B cell (primary cell): Measurements from ENCODE around the gene C11orf86. TPM values are rescaled to one million over a fixed set of nuclear protein-coding genes. Genes with fewer than 3 reads are reported as not detected.

Experiments
- ATAC-seq: fragments of 200-7000 bp; cut with Tn5 transposase; one replicate; pipeline ENCODE4 v1.10.0; 2021; ENCODE audit warnings: low read depth, mild to moderate bottlenecking, moderate number of reproducible peaks, moderate library complexity
- CTCF ChIA-PET: fragments of 350-600 bp; sonication (Branson Sonifier 250); formaldehyde crosslinking; loops from one replicate; lab custom pipeline; 2021; ENCODE audit warnings: antibody characterized with exemption, inconsistent platforms; lab: Charles Lee
- POLR2A ChIA-PET: fragments of 350-600 bp; sonication (Branson Sonifier 250); formaldehyde crosslinking; loops from one replicate; lab custom pipeline; 2021; ENCODE audit warnings: antibody characterized with exemption; lab: Charles Lee
- DNase-seq: peaks from one replicate; pipeline ENCODE4 v3.0.0; 2013
- H2AFZ ChIP-seq: 2 replicates; pipeline ENCODE4 v1.6.1; 2012; ENCODE audit warnings: mild to moderate bottlenecking, low read depth, low read length; ENCODE audit not compliant: insufficient read depth, poor library complexity, severe bottlenecking
- H3K27ac ChIP-seq, 2 donors: 1 replicate in 1 of 2; 2 replicates in 1 of 2; pipeline ENCODE4 v1.5.1; 2012 to 2013; ENCODE audit warnings: low read length in 2 of 2, mild to moderate bottlenecking in 2 of 2, moderate library complexity in 1 of 2
- H3K27me3 ChIP-seq, 4 experiments: fragments of 200-600 bp in 1 of 4; sonication (generic) in 1 of 4; replicated peaks in 1 of 4; 1 replicate in 2 of 4; 2 replicates in 2 of 4; pipeline versions ENCODE4 v1.6.1 to v1.7.0; 2013 to 2016; ENCODE audit warnings: low read length in 3 of 4, mild to moderate bottlenecking in 2 of 4, mixed read lengths in 1 of 4, moderate library complexity in 1 of 4; ENCODE audit not compliant: insufficient read depth in 4 of 4, control insufficient read depth in 3 of 4; ENCODE audit errors: control extremely low read depth in 1 of 4
- H3K36me3 ChIP-seq, 2 experiments: replicated peaks in 1 of 2; 1 replicate in 1 of 2; 2 replicates in 1 of 2; pipeline versions ENCODE4 v1.6.1 to v1.7.1; 2013; ENCODE audit warnings: low read length in 1 of 2; ENCODE audit not compliant: insufficient read depth in 2 of 2, control insufficient read depth in 1 of 2; ENCODE audit errors: control extremely low read depth in 1 of 2, extremely low read depth in 1 of 2
- H3K4me1 ChIP-seq, 2 donors: fragments of 200-600 bp in 1 of 2; sonication (generic) in 1 of 2; 1 replicate in 1 of 2; 2 replicates in 1 of 2; pipeline versions ENCODE4 v1.5.1 to v1.6.1; 2013 to 2017; ENCODE audit warnings: low read length in 2 of 2; ENCODE audit not compliant: control insufficient read depth in 2 of 2, insufficient read depth in 2 of 2
- H3K4me2 ChIP-seq: replicated peaks from 2 replicates; pipeline ENCODE3; 2012; ENCODE audit warnings: mild to moderate bottlenecking, low read depth, low read length; ENCODE audit not compliant: poor library complexity, severe bottlenecking
- H3K4me3 ChIP-seq, 5 experiments: fragments of 200-600 bp in 1 of 5; sonication (generic) in 1 of 5; 1 replicate in 3 of 5; 2 replicates in 2 of 5; pipeline versions ENCODE4 v1.5.1 to v1.7.0; 2011 to 2016; ENCODE audit warnings: low read length in 4 of 5, mild to moderate bottlenecking in 4 of 5, low read depth in 2 of 5, control low read depth in 1 of 5, moderate library complexity in 1 of 5; ENCODE audit not compliant: insufficient read depth in 1 of 5; ENCODE audit errors: control extremely low read depth in 1 of 5, extremely low read depth in 1 of 5
- H3K79me2 ChIP-seq: fragments of 200-600 bp; sonication (generic); one replicate; pipeline ENCODE4 v1.6.0; 2016; ENCODE audit warnings: low read length; ENCODE audit not compliant: control insufficient read depth, insufficient read depth
- H3K9ac ChIP-seq: fragments of 200-600 bp; sonication (generic); 2 replicates; pipeline ENCODE4 v1.6.1; 2017; ENCODE audit warnings: mild to moderate bottlenecking, low read length, moderate library complexity
- H3K9me3 ChIP-seq, 3 donors: one replicate each; pipeline versions ENCODE4 v1.6.1 to v1.7.1; 2013; ENCODE audit warnings: low read length in 2 of 3; ENCODE audit not compliant: control insufficient read depth in 2 of 3, insufficient read depth in 1 of 3; ENCODE audit errors: control extremely low read depth in 1 of 3
- H4K20me1 ChIP-seq: 2 replicates; pipeline ENCODE4 v1.6.0; 2012; ENCODE audit warnings: mild to moderate bottlenecking, low read length; ENCODE audit not compliant: insufficient read depth, control insufficient read depth, poor library complexity, severe bottlenecking
- H3K27ac Mint-ChIP-seq: one replicate; pipeline ENCODE4 v1.8.0; 2021; ENCODE audit warnings: mixed read lengths
- H3K27me3 Mint-ChIP-seq: one replicate; pipeline ENCODE4 v1.8.0; 2021; ENCODE audit warnings: mixed read lengths
- H3K4me1 Mint-ChIP-seq: one replicate; pipeline ENCODE4 v1.8.0; 2021; ENCODE audit warnings: mixed read lengths
- H3K4me3 Mint-ChIP-seq: one replicate; pipeline ENCODE4 v1.8.0; 2021; ENCODE audit warnings: mixed read lengths
- H3K9me3 Mint-ChIP-seq: one replicate; pipeline ENCODE4 v1.8.0; 2022; ENCODE audit warnings: mixed read lengths; ENCODE audit not compliant: insufficient read depth
- EZH2 ChIP-seq: IDR thresholded peaks from 2 replicates; pipeline ENCODE4 v1.6.1; 2012; ENCODE audit warnings: borderline replicate concordance, low read depth, mild to moderate bottlenecking, moderate library complexity, low read length; ENCODE audit not compliant: insufficient read depth, poor library complexity, severe bottlenecking
- WGBS: methylation state at CpG from one replicate; pipeline ENCODE4 v1.1.5; 2013; ENCODE audit warnings: missing lambda C conversion rate; ENCODE audit not compliant: insufficient coverage; 5-methylcytosine and 5-hydroxymethylcytosine counted together
- intact Hi-C: fragments of 100-400 bp; cut with micrococcal nuclease; formaldehyde crosslinking; loops from one replicate; pipeline ENCODE4 v1.10.0; 2022
- polyA plus RNA-seq: library from polyadenylated mRNA; depleted of rRNA; stranded (reverse); fragments of >200 nt; gene quantifications from 2 replicates; pipeline ENCODE4 v1.2.3, GENCODE V29; 2012
- total RNA-seq, 2 donors: library from RNA; stranded (reverse); fragments of 120-200 nt in 1 of 2; gene quantifications; 1 replicate in 1 of 2; 2 replicates in 1 of 2; pipeline versions ENCODE4 v1.2.3 to v1.2.4, GENCODE V29; 2013 to 2022
- TF ChIP-seq, protein P1 (sequence below): fragments of 200-600 bp; IDR thresholded peaks from one replicate; pipeline ENCODE4 v1.8.0; 2022; ENCODE audit warnings: antibody characterized with exemption, mild to moderate bottlenecking

Gene C11orf86
- total and polyA plus RNA-seq, 2 donors (not counting 1 experiment from before 2014, with no cell fraction given) = not detected

DNA sequence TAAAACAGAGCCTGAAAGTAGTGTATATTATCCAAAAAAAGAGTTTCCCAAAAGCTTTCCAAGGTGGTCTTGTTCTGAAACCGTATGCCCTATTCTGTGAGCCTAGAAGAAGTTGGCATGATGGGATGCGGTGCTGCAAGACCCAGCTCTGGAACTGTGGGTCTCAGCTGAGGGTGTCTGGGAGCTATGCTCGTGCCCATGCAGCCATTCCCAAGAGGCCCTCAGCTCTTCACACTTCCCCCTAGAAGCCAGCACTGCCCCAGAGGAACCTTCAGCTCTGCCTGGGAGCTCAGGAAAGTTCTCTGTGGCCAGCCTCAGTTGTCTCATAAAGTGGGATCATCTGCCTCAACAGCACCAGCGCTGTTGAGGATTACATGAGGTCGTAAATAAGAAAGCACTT lies 41.4 kb downstream of the C11orf86 start:
- intact Hi-C loops = no loop called here
- ATAC-seq = no peak
- H3K27me3 ChIP-seq = peaks cover 0 to 18% (median 7%) of the 10 kb centered on the region in 4 experiments
- H2AFZ ChIP-seq = no peak overlapping the region
- ChIA-PET CTCF (no interaction called here), POLR2A (no interaction called here)
- no peak for DNase-seq
- no peaks in the 10 kb centered on the region for H3K4me1 Mint-ChIP-seq
- H3K4me1 ChIP-seq = no peaks in the 10 kb centered on the region
- no peaks in the 10 kb centered on the region for H4K20me1 ChIP-seq
- WGBS = 90% methylated on average over 2 of the region's 5 CpGs
- H3K4me3 Mint-ChIP-seq = no peak overlapping the region
- no peak overlapping the region for H3K27ac Mint-ChIP-seq
- H3K27ac ChIP-seq = no peak overlapping the region
- no peaks in the 10 kb centered on the region for H3K36me3 ChIP-seq
- peaks cover 62% of the 10 kb centered on the region for H3K27me3 Mint-ChIP-seq
- no peak overlapping the region for H3K4me2 ChIP-seq
- no peak for TF ChIP-seq EZH2
- TF ChIP-seq, protein P1, sequence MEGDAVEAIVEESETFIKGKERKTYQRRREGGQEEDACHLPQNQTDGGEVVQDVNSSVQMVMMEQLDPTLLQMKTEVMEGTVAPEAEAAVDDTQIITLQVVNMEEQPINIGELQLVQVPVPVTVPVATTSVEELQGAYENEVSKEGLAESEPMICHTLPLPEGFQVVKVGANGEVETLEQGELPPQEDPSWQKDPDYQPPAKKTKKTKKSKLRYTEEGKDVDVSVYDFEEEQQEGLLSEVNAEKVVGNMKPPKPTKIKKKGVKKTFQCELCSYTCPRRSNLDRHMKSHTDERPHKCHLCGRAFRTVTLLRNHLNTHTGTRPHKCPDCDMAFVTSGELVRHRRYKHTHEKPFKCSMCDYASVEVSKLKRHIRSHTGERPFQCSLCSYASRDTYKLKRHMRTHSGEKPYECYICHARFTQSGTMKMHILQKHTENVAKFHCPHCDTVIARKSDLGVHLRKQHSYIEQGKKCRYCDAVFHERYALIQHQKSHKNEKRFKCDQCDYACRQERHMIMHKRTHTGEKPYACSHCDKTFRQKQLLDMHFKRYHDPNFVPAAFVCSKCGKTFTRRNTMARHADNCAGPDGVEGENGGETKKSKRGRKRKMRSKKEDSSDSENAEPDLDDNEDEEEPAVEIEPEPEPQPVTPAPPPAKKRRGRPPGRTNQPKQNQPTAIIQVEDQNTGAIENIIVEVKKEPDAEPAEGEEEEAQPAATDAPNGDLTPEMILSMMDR = no peak
- H3K4me3 ChIP-seq = no peak overlapping the region
- no peaks in the 10 kb centered on the region for H3K9me3 Mint-ChIP-seq
- peaks cover 0 to 21% (median 0%) of the 10 kb centered on the region in 3 donors for H3K9me3 ChIP-seq
- H3K9ac ChIP-seq = no peak overlapping the region
- H3K79me2 ChIP-seq = no peaks in the 10 kb centered on the region

- no peak overlapping the region for H3K4me3 Mint-ChIP-seq
- Histone ChIP-seq H3K4me3 (no peak overlapping the region), H3K27ac (no peak overlapping the region), H3K9ac (no peak overlapping the region), H3K9me3 (peaks cover 0 to 41% (median 0%) of the 10 kb centered on the region in 3 donors), H3K79me2 (no peaks in the 10 kb centered on the region), H3K27me3 (peaks cover 0 to 48% (median 31%) of the 10 kb centered on the region in 4 experiments), H2AFZ (no peak overlapping the region), H3K36me3 (no peaks in the 10 kb centered on the region), H3K4me1 (peaks cover 27 to 33% of the 10 kb centered on the region in 2 donors), H3K4me2 (no peak overlapping the region), H4K20me1 (no peaks in the 10 kb centered on the region)
- H3K4me1 Mint-ChIP-seq = peaks cover 27% of the 10 kb centered on the region
- WGBS = 87% methylated on average over 2 of the region's 6 CpGs
- intact Hi-C loops = no loop called here
- ChIA-PET CTCF (interaction anchor here (0.7 kb wide), 1 partner anchor 31 kb away, joined by 3 read pairs; no protein-coding TSS in a partner anchor), POLR2A (no interaction called here)
- H3K9me3 Mint-ChIP-seq = no peaks in the 10 kb centered on the region
- no peak overlapping the region for H3K27ac Mint-ChIP-seq
- peaks cover 54% of the 10 kb centered on the region for H3K27me3 Mint-ChIP-seq
- TF ChIP-seq, protein P1 = no peak
- TF ChIP-seq EZH2 = no peak
- ATAC-seq (no peak), DNase-seq (no peak)
Measured at GRCh38 chr11:67020949-67021348, 45.8 kb downstream of the C11orf86 start.
